Astrocyte of the cerebellum (primary cell): Measurements from ENCODE around the gene KRTAP1-1.

ENCODE experiments used
- DNase-seq: peaks from one replicate; pipeline ENCODE4 v3.0.0-alpha.2; 2011; ENCODE audit warnings: low read depth
- H3K4me3 ChIP-seq: 2 replicates; pipeline ENCODE4 v1.5.1; 2011; ENCODE audit warnings: mild to moderate bottlenecking, low read depth, low read length, moderate library complexity
- CTCF ChIP-seq: IDR thresholded peaks from 2 replicates; pipeline ENCODE4 v1.5.1; 2012; ENCODE audit warnings: low read length, low read depth, moderate library complexity, mild to moderate bottlenecking; ENCODE audit errors: missing control alignments
- in situ Hi-C: cut with HindIII; loops from 2 replicates; pipeline ENCODE4 v1.10.0; 2017; ENCODE audit warnings: low sequenced_read_pairs

KRTAP1-1 gene

GRCh38 chr17:41016578-41017215 lies 24.6 kb downstream of the KRTAP1-1 start:
- no peak for TF ChIP-seq CTCF
- no peak overlapping the region for H3K4me3 ChIP-seq
- DNase-seq = no peak
- in situ Hi-C loops = no loop called here

GRCh38 chr17:41015454-41015853 lies 25.8 kb downstream of the KRTAP1-1 start:
- no peak for DNase-seq
- H3K4me3 ChIP-seq = no peak overlapping the region
- no peak for TF ChIP-seq CTCF
- in situ Hi-C loops = no loop called here

GRCh38 chr17:41013606-41014005 lies 27.6 kb downstream of the KRTAP1-1 start:
- DNase-seq = no peak
- in situ Hi-C loops = no loop called here
- no peak overlapping the region for H3K4me3 ChIP-seq
- no peak for TF ChIP-seq CTCF

GRCh38 chr17:41013181-41013580 lies 28.1 kb downstream of the KRTAP1-1 start:
- no peak for TF ChIP-seq CTCF
- in situ Hi-C loops = no loop called here

GRCh38 chr17:41012326-41013120 lies 28.7 kb downstream of the KRTAP1-1 start:
- no peak for TF ChIP-seq CTCF
- no peak overlapping the region for H3K4me3 ChIP-seq
- in situ Hi-C loops = no loop called here
- DNase-seq = no peak

More at GRCh38 chr17:41013181-41013580, 28.1 kb downstream of the KRTAP1-1 start:
- no peak overlapping the region for H3K4me3 ChIP-seq
- DNase-seq = no peak

GRCh38 chr17:41010441-41010840 lies 30.8 kb downstream of the KRTAP1-1 start:
- TF ChIP-seq CTCF = no peak
- in situ Hi-C loops = no loop called here
- DNase-seq = no peak
- no peak overlapping the region for H3K4me3 ChIP-seq
